Fibroblast of lung (primary cell): ENCODE data around the gene ZNF804A. TPM values are rescaled to one million over a fixed set of nuclear protein-coding genes. Genes with fewer than 3 reads are reported as not detected.

Experiments used
- DNase-seq, 2 donors: peaks; one replicate each; pipeline versions ENCODE4 v3.0.0 to v3.0.0-alpha.2; 2010; ENCODE audit warnings: low read depth in 2 of 2
- H2AFZ ChIP-seq: 2 replicates; pipeline ENCODE4 v1.5.1; 2012; ENCODE audit warnings: low read length, control low read depth, inconsistent platforms
- H3K27ac ChIP-seq: 2 replicates; pipeline ENCODE4 v1.5.1; 2011; ENCODE audit warnings: low read length, control low read depth; ENCODE audit not compliant: insufficient read depth
- H3K27me3 ChIP-seq: 2 replicates; pipeline ENCODE4 v1.5.1; 2011; ENCODE audit warnings: mild to moderate bottlenecking, low read length; ENCODE audit not compliant: control insufficient read depth, insufficient read depth
- H3K36me3 ChIP-seq: 2 replicates; pipeline ENCODE4 v1.5.1; 2011; ENCODE audit warnings: low read length; ENCODE audit not compliant: control insufficient read depth, insufficient read depth
- H3K4me1 ChIP-seq: 2 replicates; pipeline ENCODE4 v1.5.1; 2011; ENCODE audit warnings: low read length; ENCODE audit not compliant: control insufficient read depth, insufficient read depth; ENCODE audit errors: extremely low read depth
- H3K4me2 ChIP-seq: 2 replicates; pipeline ENCODE4 v1.5.1; 2011; ENCODE audit warnings: low read length, control low read depth; ENCODE audit not compliant: insufficient read depth; ENCODE audit errors: extremely low read depth
- H3K4me3 ChIP-seq, 4 experiments: fragments of 200-600 bp in 1 of 4; sonication (generic) in 1 of 4; replicated peaks in 1 of 4; 2 replicates each; pipeline ENCODE4 v1.5.1; 2011 to 2016; ENCODE audit warnings: low read length in 4 of 4, low read depth in 3 of 4, mild to moderate bottlenecking in 3 of 4, control low read depth in 2 of 4, inconsistent platforms in 1 of 4, mixed read lengths in 1 of 4; ENCODE audit not compliant: insufficient read depth in 1 of 4; ENCODE audit errors: control extremely low read depth in 1 of 4
- H3K79me2 ChIP-seq: 2 replicates; pipeline ENCODE4 v1.5.1; 2012; ENCODE audit warnings: mild to moderate bottlenecking, low read length, inconsistent platforms; ENCODE audit not compliant: control insufficient read depth, insufficient read depth
- H3K9ac ChIP-seq: 2 replicates; pipeline ENCODE4 v1.5.1; 2011; ENCODE audit warnings: mild to moderate bottlenecking, low read length, control low read depth; ENCODE audit not compliant: insufficient read depth
- H3K9me3 ChIP-seq: 2 replicates; pipeline ENCODE4 v1.5.1; 2012; ENCODE audit warnings: low read depth, low read length; ENCODE audit not compliant: control insufficient read depth, insufficient read depth
- H4K20me1 ChIP-seq: 2 replicates; pipeline ENCODE4 v1.5.1; 2011; ENCODE audit warnings: low read length; ENCODE audit not compliant: control insufficient read depth, insufficient read depth; ENCODE audit errors: extremely low read depth
- CTCF ChIP-seq, 2 donors: IDR thresholded peaks in 1 of 2; conservative IDR thresholded peaks in 1 of 2; 1 replicate in 1 of 2; 2 replicates in 1 of 2; pipeline ENCODE4 v1.5.1; 2011 to 2012; ENCODE audit warnings: low read length in 2 of 2, control low read depth in 1 of 2, inconsistent platforms in 1 of 2, low read depth in 1 of 2, mild to moderate bottlenecking in 1 of 2
- EZH2 ChIP-seq: IDR thresholded peaks from 2 replicates; pipeline ENCODE4 v1.5.1; 2012; ENCODE audit warnings: low read length, control low read depth, mild to moderate bottlenecking; ENCODE audit errors: missing control alignments
- polyA plus RNA-seq, 2 donors: library from polyadenylated mRNA; depleted of rRNA in 1 of 2; stranded (reverse) in 1 of 2; unstranded in 1 of 2; fragments of >200 nt; gene quantifications; 2 replicates each; pipeline ENCODE4 v1.2.1, GENCODE V29; 2011 to 2012; ENCODE audit warnings: missing spikeins in 1 of 2
- total RNA-seq: library from RNA; depleted of rRNA; stranded (reverse); fragments of >200 nt; gene quantifications from 2 replicates; pipeline ENCODE4 v1.2.1, GENCODE V29; 2014

ZNF804A gene
- total and polyA plus RNA-seq, 2 donors (not counting 1 experiment from before 2014, with no cell fraction given), result 3.0 to 6.9 TPM

DNA sequence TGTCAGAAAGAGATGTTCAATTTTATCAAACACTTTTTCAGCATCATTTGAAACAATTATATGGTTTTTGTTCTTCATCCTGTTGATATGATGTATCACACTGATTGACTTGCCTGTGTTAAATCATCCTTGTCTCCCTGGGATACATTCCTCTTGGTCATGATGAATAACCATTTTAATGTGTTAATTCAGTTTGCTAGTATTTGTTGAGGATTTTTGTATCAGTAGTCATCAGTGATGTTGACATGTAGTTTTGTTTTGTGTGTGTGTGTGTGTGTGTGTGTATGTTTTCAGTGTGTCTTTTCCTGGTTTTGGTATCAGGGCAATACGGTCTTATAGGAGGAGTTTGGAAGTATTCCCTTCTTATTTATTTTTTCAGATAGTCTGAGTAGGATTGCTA lies 325.4 kb downstream of the ZNF804A start:
- DNase-seq, result peak in 1 of 2 donors; percentile 6
- no peaks in the 10 kb centered on the region for H3K36me3 ChIP-seq
- H3K4me2 ChIP-seq, result no peak overlapping the region

DNA sequence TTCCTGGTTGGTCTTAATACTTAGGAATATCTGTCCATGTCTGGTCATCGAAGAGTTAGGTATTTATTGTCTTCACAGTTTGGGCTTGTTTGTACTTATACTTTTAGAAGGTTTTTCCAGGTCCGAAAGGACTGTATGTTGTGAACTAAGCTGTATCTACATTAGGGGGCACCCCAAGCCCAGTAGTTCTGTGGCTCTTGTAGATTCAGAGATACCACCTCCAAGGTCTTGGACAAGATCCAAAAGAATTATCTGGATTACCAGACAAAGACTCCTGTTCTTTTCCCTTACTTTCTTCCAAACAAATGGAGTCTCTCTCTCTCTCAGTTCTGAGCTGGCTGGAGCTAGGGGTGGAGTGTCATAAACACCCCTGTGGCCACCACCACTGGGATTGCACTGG lies 328.7 kb downstream of the ZNF804A start:
- no peaks in the 10 kb centered on the region for H4K20me1 ChIP-seq
- no peak overlapping the region for H3K9ac ChIP-seq
- no peak overlapping the region for H2AFZ ChIP-seq
- no peaks in the 10 kb centered on the region for H3K27me3 ChIP-seq
- no peaks in the 10 kb centered on the region for H3K36me3 ChIP-seq
- H3K4me3 ChIP-seq, result no peak overlapping the region
- H3K4me1 ChIP-seq, result no peaks in the 10 kb centered on the region
- H3K9me3 ChIP-seq, result no peaks in the 10 kb centered on the region
- TF ChIP-seq CTCF (conservative IDR thresholded peaks at IDR 0.05 in 1 of 2, IDR thresholded peaks at IDR 0.05 in 1 of 2; ENCODE audit: low read depth in 1 of 2, low read length in 2 of 2) (no peak), EZH2 (no peak)
- no peaks in the 10 kb centered on the region for H3K79me2 ChIP-seq
- no peak for DNase-seq
- H3K27ac ChIP-seq, result no peak overlapping the region
- no peak overlapping the region for H3K4me2 ChIP-seq

More for the DNA sequence above, 325.4 kb downstream of the ZNF804A start:
- Histone ChIP-seq H3K9me3 (no peaks in the 10 kb centered on the region), H3K9ac (no peak overlapping the region), H3K4me1 (no peaks in the 10 kb centered on the region), H4K20me1 (no peaks in the 10 kb centered on the region), H3K27ac (no peak overlapping the region), H3K27me3 (no peaks in the 10 kb centered on the region), H3K79me2 (no peaks in the 10 kb centered on the region), H2AFZ (no peak overlapping the region), H3K4me3 (no peak overlapping the region)
- TF ChIP-seq EZH2 (no peak), CTCF (conservative IDR thresholded peaks at IDR 0.05 in 1 of 2, IDR thresholded peaks at IDR 0.05 in 1 of 2; ENCODE audit: low read depth in 1 of 2, low read length in 2 of 2) (no peak)

DNA sequence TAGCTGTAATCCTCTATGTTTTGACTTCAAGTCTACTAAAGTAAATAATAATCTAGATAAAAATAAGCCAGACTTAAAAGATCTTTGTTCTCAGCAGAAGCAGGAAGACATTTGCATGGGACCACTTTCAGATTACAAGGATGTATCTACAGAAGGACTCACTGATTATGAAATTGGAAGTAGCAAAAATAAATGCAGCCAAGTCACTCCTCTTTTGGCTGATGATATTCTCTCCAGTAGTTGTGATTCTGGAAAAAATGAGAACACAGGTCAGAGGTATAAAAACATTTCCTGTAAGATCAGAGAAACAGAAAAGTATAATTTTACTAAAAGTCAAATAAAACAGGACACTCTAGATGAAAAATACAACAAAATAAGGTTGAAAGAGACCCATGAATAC lies 338.4 kb downstream of the ZNF804A start:
- Histone ChIP-seq H3K9me3 (no peaks in the 10 kb centered on the region), H3K4me3 (no peak overlapping the region), H3K27ac (no peak overlapping the region), H3K4me2 (no peak overlapping the region), H3K9ac (no peak overlapping the region), H3K36me3 (no peaks in the 10 kb centered on the region), H4K20me1 (no peaks in the 10 kb centered on the region), H3K4me1 (no peaks in the 10 kb centered on the region), H2AFZ (no peak overlapping the region), H3K27me3 (no peaks in the 10 kb centered on the region), H3K79me2 (no peaks in the 10 kb centered on the region)
- DNase-seq, result peak in 1 of 2 donors; percentile 19
- TF ChIP-seq EZH2, result no peak
- no peak for TF ChIP-seq CTCF (conservative IDR thresholded peaks at IDR 0.05 in 1 of 2, IDR thresholded peaks at IDR 0.05 in 1 of 2; ENCODE audit: low read depth in 1 of 2, low read length in 2 of 2)
